ENCODE measurements around the gene DNAH2.

Gene DNAH2

GRCh38 chr17:7823581-7824001 lies 106.0 kb downstream of the DNAH2 start:
- no peak overlapping the region for H3K4me3 ChIP-seq (ENCODE audit: low read length)
- no peak for DNase-seq (ENCODE audit: low read depth)
- TF ChIP-seq CTCF (IDR thresholded peaks at IDR 0.05; ENCODE audit: insufficient read depth, low read depth, low read length, missing control alignments), result no peak

- TF ChIP-seq CTCF (IDR thresholded peaks at IDR 0.05; ENCODE audit: insufficient read depth, low read depth, low read length, missing control alignments), result no peak
- H3K4me3 ChIP-seq (ENCODE audit: low read length), result no peak overlapping the region
- DNase-seq (ENCODE audit: low read depth), result no peak
Measured at GRCh38 chr17:7824021-7824924, 106.7 kb downstream of the DNAH2 start.

GRCh38 chr17:7825206-7825990 lies 107.9 kb downstream of the DNAH2 start:
- TF ChIP-seq CTCF (IDR thresholded peaks at IDR 0.05; ENCODE audit: insufficient read depth, low read depth, low read length, missing control alignments), result no peak
- no peak for DNase-seq (ENCODE audit: low read depth)
- H3K4me3 ChIP-seq (ENCODE audit: low read length), result no peak overlapping the region

GRCh38 chr17:7830616-7831015 lies 113.1 kb downstream of the DNAH2 start:
- no peak for DNase-seq (ENCODE audit: low read depth)
- no peak overlapping the region for H3K4me3 ChIP-seq (ENCODE audit: low read length)
- TF ChIP-seq CTCF (IDR thresholded peaks at IDR 0.05; ENCODE audit: insufficient read depth, low read depth, low read length, missing control alignments), result no peak

- no peak for DNase-seq (ENCODE audit: low read depth)
Measured at GRCh38 chr17:7831233-7831632, 113.7 kb downstream of the DNAH2 start.

GRCh38 chr17:7832431-7832830 lies 114.9 kb downstream of the DNAH2 start:
- no peak for TF ChIP-seq CTCF (IDR thresholded peaks at IDR 0.05; ENCODE audit: insufficient read depth, low read depth, low read length, missing control alignments)
- no peak for DNase-seq (ENCODE audit: low read depth)
- H3K4me3 ChIP-seq (ENCODE audit: low read length), result no peak overlapping the region

More at GRCh38 chr17:7831233-7831632, 113.7 kb downstream of the DNAH2 start:
- TF ChIP-seq CTCF (IDR thresholded peaks at IDR 0.05; ENCODE audit: insufficient read depth, low read depth, low read length, missing control alignments), result no peak
- H3K4me3 ChIP-seq (ENCODE audit: low read length), result no peak overlapping the region

All from epithelial cell of esophagus (primary cell).